H9 (cell line): ENCODE data around the gene LUZP1. TPM values are rescaled to one million over a fixed set of nuclear protein-coding genes. Genes with fewer than 3 reads are reported as not detected.

Experiments used
- DNase-seq: peaks from one replicate; pipeline ENCODE4 v3.0.0-alpha.2; 2017
- H2AFZ ChIP-seq: one replicate; pipeline ENCODE4 v1.6.1; 2013; ENCODE audit warnings: mild to moderate bottlenecking, low read length, control low read depth, moderate library complexity
- H2AK5ac ChIP-seq: 2 replicates; pipeline ENCODE4 v1.6.1; 2013; ENCODE audit warnings: low read length, control low read depth, mixed read lengths; ENCODE audit not compliant: insufficient read length
- H2BK120ac ChIP-seq: one replicate; pipeline ENCODE4 v1.6.1; 2013; ENCODE audit warnings: low read depth, mild to moderate bottlenecking, low read length, control low read depth, inconsistent platforms; ENCODE audit not compliant: poor library complexity, severe bottlenecking
- H2BK12ac ChIP-seq: 2 replicates; pipeline ENCODE4 v1.6.1; 2013; ENCODE audit warnings: low read length, control low read depth, mixed read lengths, low read depth; ENCODE audit not compliant: insufficient read length
- H2BK15ac ChIP-seq: 2 replicates; pipeline ENCODE4 v1.6.1; 2013; ENCODE audit warnings: low read depth, low read length, control low read depth
- H2BK20ac ChIP-seq: one replicate; pipeline ENCODE4 v1.6.1; 2013; ENCODE audit warnings: low read depth, mild to moderate bottlenecking, low read length, control low read depth, inconsistent platforms; ENCODE audit not compliant: poor library complexity, severe bottlenecking
- H2BK5ac ChIP-seq: 2 replicates; pipeline ENCODE4 v1.6.1; 2013; ENCODE audit warnings: low read length, control low read depth, mixed read lengths; ENCODE audit not compliant: insufficient read length
- H3K14ac ChIP-seq: 2 replicates; pipeline ENCODE4 v1.6.1; 2013; ENCODE audit warnings: low read length, control low read depth; ENCODE audit not compliant: insufficient read depth
- H3K18ac ChIP-seq: 2 replicates; pipeline ENCODE4 v1.6.1; 2013; ENCODE audit warnings: low read depth, mild to moderate bottlenecking, mixed read lengths, low read length, control low read depth; ENCODE audit not compliant: insufficient read length
- H3K23ac ChIP-seq: 2 replicates; pipeline ENCODE4 v1.6.1; 2013; ENCODE audit warnings: low read length, control low read depth, mixed read lengths, low read depth; ENCODE audit not compliant: insufficient read length
- H3K23me2 ChIP-seq: 2 replicates; pipeline ENCODE4 v1.6.1; 2013; ENCODE audit warnings: low read depth, mild to moderate bottlenecking, mixed read lengths, low read length, control low read depth; ENCODE audit not compliant: insufficient read length, poor library complexity, severe bottlenecking
- H3K27ac ChIP-seq: 2 replicates; pipeline ENCODE4 v1.5.1; 2013; ENCODE audit warnings: low read length, control low read depth, mixed read lengths, low read depth; ENCODE audit not compliant: insufficient read length
- H3K27me3 ChIP-seq: 2 replicates; pipeline ENCODE4 v1.6.1; 2013; ENCODE audit warnings: low read length, control low read depth, inconsistent platforms; ENCODE audit not compliant: insufficient read depth
- H3K4ac ChIP-seq: 2 replicates; pipeline ENCODE4 v1.6.1; 2013; ENCODE audit warnings: low read depth, mild to moderate bottlenecking, control low read depth, inconsistent platforms, low read length, moderate library complexity
- H3K4me1 ChIP-seq: 2 replicates; pipeline ENCODE4 v1.6.1; 2013; ENCODE audit warnings: low read length, control low read depth, inconsistent platforms; ENCODE audit not compliant: insufficient read depth
- H3K4me2 ChIP-seq: 2 replicates; pipeline ENCODE4 v1.6.1; 2013; ENCODE audit warnings: low read length, control low read depth, mixed read lengths; ENCODE audit not compliant: insufficient read length, insufficient read depth
- H3K56ac ChIP-seq: 2 replicates; pipeline ENCODE4 v1.6.1; 2013; ENCODE audit warnings: low read depth, mild to moderate bottlenecking, mixed read lengths, low read length, control low read depth; ENCODE audit not compliant: insufficient read length
- H3K79me1 ChIP-seq: 2 replicates; pipeline ENCODE4 v1.6.1; 2013; ENCODE audit warnings: low read depth, mild to moderate bottlenecking, moderate library complexity, low read length, control low read depth, inconsistent platforms; ENCODE audit not compliant: insufficient read depth, poor library complexity, severe bottlenecking
- H3K79me2 ChIP-seq: 2 replicates; pipeline ENCODE4 v1.6.1; 2013; ENCODE audit warnings: low read length, control low read depth, inconsistent platforms; ENCODE audit not compliant: insufficient read depth
- H3K9ac ChIP-seq: 2 replicates; pipeline ENCODE4 v1.6.1; 2013; ENCODE audit warnings: low read length, control low read depth, mixed read lengths; ENCODE audit not compliant: insufficient read length; ENCODE audit errors: extremely low read depth
- H3K9me3 ChIP-seq: one replicate; pipeline ENCODE4 v1.6.1; 2013; ENCODE audit warnings: low read depth, low read length, inconsistent platforms; ENCODE audit not compliant: control insufficient read depth
- H3T11ph ChIP-seq: one replicate; pipeline ENCODE4 v1.6.1; 2013; ENCODE audit warnings: mild to moderate bottlenecking, low read length, control low read depth, inconsistent platforms
- H4K20me1 ChIP-seq: one replicate; pipeline ENCODE4 v1.6.1; 2013; ENCODE audit not compliant: control insufficient read depth, insufficient read length, insufficient read depth
- H4K5ac ChIP-seq: 2 replicates; pipeline ENCODE4 v1.6.1; 2013; ENCODE audit warnings: low read depth, mild to moderate bottlenecking, mixed read lengths, low read length, control low read depth; ENCODE audit not compliant: insufficient read length
- H4K8ac ChIP-seq: replicated peaks from 2 replicates; pipeline ENCODE4 v1.6.1; 2013; ENCODE audit warnings: low read length, control low read depth, mixed read lengths, low read depth; ENCODE audit not compliant: insufficient read length
- H4K91ac ChIP-seq: 2 replicates; pipeline ENCODE4 v1.6.1; 2013; ENCODE audit warnings: low read depth, mild to moderate bottlenecking, moderate library complexity, mixed read lengths, low read length, control low read depth; ENCODE audit not compliant: insufficient read length
- H3K27ac Mint-ChIP-seq, 3 experiments: 2 replicates in 2 of 3; 3 replicates in 1 of 3; pipeline ENCODE4 v1.8.0; 2020 to 2021; ENCODE audit warnings: mixed read lengths in 3 of 3, mild to moderate bottlenecking in 1 of 3, moderate library complexity in 1 of 3
- H3K27me3 Mint-ChIP-seq: 2 replicates; pipeline ENCODE4 v1.8.0; 2021; ENCODE audit warnings: low read depth, mild to moderate bottlenecking, moderate library complexity, mixed read lengths
- H3K36me3 Mint-ChIP-seq, 3 experiments: 2 replicates in 2 of 3; 3 replicates in 1 of 3; pipeline ENCODE4 v1.8.0; 2020 to 2021; ENCODE audit warnings: low read depth in 3 of 3, mixed read lengths in 3 of 3; ENCODE audit not compliant: insufficient read depth in 1 of 3
- H3K4me1 Mint-ChIP-seq, 2 experiments: 2 replicates each; pipeline ENCODE4 v1.8.0; 2020; ENCODE audit warnings: mixed read lengths in 2 of 2
- H3K4me3 Mint-ChIP-seq, 2 experiments: 2 replicates in 1 of 2; 3 replicates in 1 of 2; pipeline ENCODE4 v1.8.0; 2020 to 2021; ENCODE audit warnings: mild to moderate bottlenecking in 2 of 2, mixed read lengths in 2 of 2, moderate library complexity in 1 of 2
- H3K9me3 Mint-ChIP-seq, 2 experiments: 2 replicates in 1 of 2; 3 replicates in 1 of 2; pipeline ENCODE4 v1.8.0; 2020; ENCODE audit warnings: mild to moderate bottlenecking in 2 of 2, mixed read lengths in 2 of 2, moderate library complexity in 1 of 2
- CTCF ChIP-seq: fragments of 200-600 bp; sonication (generic); conservative IDR thresholded peaks from 3 replicates; pipeline ENCODE4 v1.8.0; 2021; ENCODE audit warnings: antibody characterized with exemption, mild to moderate bottlenecking
- WGBS: extraction: QIAGEN DNeasy Blood & Tissue Kit; methylation state at CpG from one replicate; pipeline ENCODE4 v1.1.7; 2013; ENCODE audit warnings: missing lambda C conversion rate, low lambda C conversion rate, mixed read lengths; ENCODE audit not compliant: insufficient read length; ENCODE audit errors: extremely low coverage; 5-methylcytosine and 5-hydroxymethylcytosine counted together
- total RNA-seq: library from RNA; stranded (reverse); gene quantifications from 2 replicates; pipeline ENCODE4 v1.2.1, GENCODE V29; 2021

Gene LUZP1
- total RNA-seq, 1 experiment from 2014 or later: 48.2 TPM

GRCh38 chr1:23149114-23149513 lies 19.5 kb downstream of the LUZP1 start:
- Mint-ChIP-seq H3K4me1 (peaks cover 8 to 20% of the 10 kb centered on the region in 2 experiments), H3K27ac (no peak overlapping the region), H3K9me3 (no peaks in the 10 kb centered on the region), H3K27me3 (no peaks in the 10 kb centered on the region), H3K4me3 (no peak overlapping the region), H3K36me3 (peaks cover 0 to 7% (median 0%) of the 10 kb centered on the region in 3 experiments; a peak in 1 of 7 replicates)
- no peak overlapping the region for H2BK5ac ChIP-seq
- H3K14ac ChIP-seq: no peak overlapping the region
- TF ChIP-seq CTCF: no peak
- no peak overlapping the region for H3K56ac ChIP-seq
- WGBS: no CpG with 5 or more reads among the region's 1 CpG
- peaks cover 2% of the 10 kb centered on the region for H4K20me1 ChIP-seq
- no peak overlapping the region for H2AK5ac ChIP-seq
- no peak overlapping the region for H4K5ac ChIP-seq
- no peak overlapping the region for H2AFZ ChIP-seq
- no peak overlapping the region for H4K91ac ChIP-seq
- no peak overlapping the region for H3T11ph ChIP-seq
- no peak overlapping the region for H3K23ac ChIP-seq
- H2BK15ac ChIP-seq: no peak overlapping the region
- no peaks in the 10 kb centered on the region for H3K4me1 ChIP-seq
- no peak overlapping the region for H3K27ac ChIP-seq
- H3K23me2 ChIP-seq: no peaks in the 10 kb centered on the region
- no peak overlapping the region for H3K4ac ChIP-seq
- no peak overlapping the region for H4K8ac ChIP-seq
- no peak overlapping the region for H3K4me2 ChIP-seq
- no peaks in the 10 kb centered on the region for H3K27me3 ChIP-seq
- H3K9me3 ChIP-seq: no peaks in the 10 kb centered on the region
- peaks cover 27% of the 10 kb centered on the region; the same call in 1 of the 2 replicates for H3K79me2 ChIP-seq
- DNase-seq: no peak
- H3K18ac ChIP-seq: no peak overlapping the region
- no peak overlapping the region for H3K9ac ChIP-seq
- H2BK12ac ChIP-seq: no peak overlapping the region
- peaks cover 3% of the 10 kb centered on the region for H3K79me1 ChIP-seq
- H2BK20ac ChIP-seq: no peak overlapping the region
- H2BK120ac ChIP-seq: no peak overlapping the region
